Muscle layer of duodenum (tissue), 2 donors: ENCODE data around the gene TOMM40.
A peak's percentile ranks its signal among the peaks of the same experiment; 100 is the strongest.
"Not testable (repeated sequence)": the region's sequence is repeated elsewhere in the genome, so short reads cannot be mapped to it uniquely, and the experiment has no call there.

ENCODE experiments used
- H3K27ac ChIP-seq: one replicate; pipeline ENCODE4 v1.7.0; 2013; ENCODE audit warnings: mild to moderate bottlenecking, low read length
- H3K27me3 ChIP-seq: one replicate; pipeline ENCODE4 v1.7.0; 2013; ENCODE audit warnings: low read depth, mild to moderate bottlenecking, control low read depth, low read length
- H3K36me3 ChIP-seq, 2 donors: one replicate each; pipeline ENCODE4 v1.7.0; 2013; ENCODE audit warnings: low read length in 2 of 2, control low read depth in 1 of 2, mild to moderate bottlenecking in 1 of 2; ENCODE audit not compliant: insufficient read depth in 2 of 2, control insufficient read depth in 1 of 2
- H3K4me1 ChIP-seq, 2 donors: one replicate each; pipeline ENCODE4 v1.7.0; 2013; ENCODE audit warnings: low read length in 2 of 2, mild to moderate bottlenecking in 2 of 2, control low read depth in 1 of 2, moderate library complexity in 1 of 2; ENCODE audit not compliant: insufficient read depth in 2 of 2, control insufficient read depth in 1 of 2
- H3K4me3 ChIP-seq, 2 donors: one replicate each; pipeline ENCODE4 v1.7.0; 2013; ENCODE audit warnings: low read length in 2 of 2, low read depth in 1 of 2, mild to moderate bottlenecking in 1 of 2
- H3K9me3 ChIP-seq, 2 donors: one replicate each; pipeline ENCODE4 v1.7.0; 2013; ENCODE audit warnings: low read length in 2 of 2, control low read depth in 1 of 2, mild to moderate bottlenecking in 1 of 2; ENCODE audit not compliant: control insufficient read depth in 1 of 2
- donor health status: healthy.

The TOMM40 gene

DNA sequence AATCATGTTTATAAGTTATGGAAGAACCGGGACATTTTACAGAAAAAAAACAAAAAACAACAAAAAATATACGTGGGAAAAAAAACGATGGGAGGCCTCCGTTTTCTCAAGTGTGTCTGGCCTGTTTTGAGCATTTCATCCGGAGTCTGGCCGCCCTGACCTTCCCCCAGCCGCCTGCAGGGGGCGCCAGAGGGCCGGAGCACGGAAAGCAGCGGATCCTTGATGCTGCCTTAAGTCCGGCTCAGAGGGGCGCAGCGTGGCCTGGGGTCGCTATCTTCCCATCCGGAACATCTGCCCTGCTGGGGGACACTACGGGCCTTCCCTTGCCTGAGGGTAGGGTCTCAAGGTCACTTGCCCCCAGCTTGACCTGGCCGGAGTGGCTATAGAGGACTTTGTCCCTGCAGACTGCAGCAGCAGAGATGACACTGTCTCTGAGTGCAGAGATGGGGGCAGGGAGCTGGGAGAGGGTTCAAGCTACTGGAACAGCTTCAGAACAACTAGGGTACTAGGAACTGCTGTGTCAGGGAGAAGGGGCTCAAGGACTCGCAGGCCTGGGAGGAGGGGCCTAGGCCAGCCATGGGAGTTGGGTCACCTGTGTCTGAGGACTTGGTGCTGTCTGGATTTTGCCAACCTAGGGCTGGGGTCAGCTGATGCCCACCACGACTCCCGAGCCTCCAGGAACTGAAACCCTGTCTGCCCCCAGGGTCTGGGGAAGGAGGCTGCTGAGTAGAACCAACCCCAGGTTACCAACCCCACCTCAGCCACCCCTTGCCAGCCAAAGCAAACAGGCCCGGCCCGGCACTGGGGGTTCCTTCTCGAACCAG is 12.8 kb downstream of the TOMM40 start:
- H3K4me3 ChIP-seq: no peak overlapping the region
- H3K36me3 ChIP-seq: peaks cover 14 to 36% of the 10 kb centered on the region in 2 donors
- no peak overlapping the region for H3K27ac ChIP-seq

DNA sequence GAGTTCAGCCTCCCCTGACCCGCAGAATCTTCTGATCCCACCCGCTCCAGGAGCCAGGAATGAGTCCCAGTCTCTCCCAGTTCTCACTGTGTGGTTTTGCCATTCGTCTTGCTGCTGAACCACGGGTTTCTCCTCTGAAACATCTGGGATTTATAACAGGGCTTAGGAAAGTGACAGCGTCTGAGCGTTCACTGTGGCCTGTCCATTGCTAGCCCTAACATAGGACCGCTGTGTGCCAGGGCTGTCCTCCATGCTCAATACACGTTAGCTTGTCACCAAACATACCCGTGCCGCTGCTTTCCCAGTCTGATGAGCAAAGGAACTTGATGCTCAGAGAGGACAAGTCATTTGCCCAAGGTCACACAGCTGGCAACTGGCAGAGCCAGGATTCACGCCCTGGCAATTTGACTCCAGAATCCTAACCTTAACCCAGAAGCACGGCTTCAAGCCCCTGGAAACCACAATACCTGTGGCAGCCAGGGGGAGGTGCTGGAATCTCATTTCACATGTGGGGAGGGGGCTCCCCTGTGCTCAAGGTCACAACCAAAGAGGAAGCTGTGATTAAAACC is 13.5 kb downstream of the TOMM40 start:
- no peak overlapping the region for H3K27ac ChIP-seq
- H3K27me3 ChIP-seq: peaks cover 20% of the 10 kb centered on the region
- peaks cover 0 to 17% of the 10 kb centered on the region in 2 donors for H3K4me1 ChIP-seq
- no peaks in the 10 kb centered on the region for H3K9me3 ChIP-seq
- no peak overlapping the region for H3K4me3 ChIP-seq
- peaks cover 14 to 34% of the 10 kb centered on the region in 2 donors for H3K36me3 ChIP-seq

More for the DNA sequence above, 12.8 kb downstream of the TOMM40 start:
- H3K4me1 ChIP-seq: peaks cover 0 to 17% of the 10 kb centered on the region in 2 donors
- H3K9me3 ChIP-seq: no peaks in the 10 kb centered on the region
- peaks cover 20% of the 10 kb centered on the region for H3K27me3 ChIP-seq

- peak within 1 kb of the TSS in 1 of 2 donors; percentile 26 for H3K4me3 ChIP-seq
Measured at GRCh38 chr19:44905437-44906160, 14.5 kb downstream of the TOMM40 start, which contains the start of gene APOE. Gene APOE, plus strand, starts transcription at chr19:44905796. Its CDS starts 829 bp downstream, at chr19:44906625.

GRCh38 chr19:44907613-44908012 is 16.6 kb downstream of the TOMM40 start:
- Histone ChIP-seq H3K4me3 (no peak overlapping the region), H3K27me3 (peaks cover 20% of the 10 kb centered on the region), H3K27ac (no peak overlapping the region), H3K36me3 (peaks cover 2 to 7% of the 10 kb centered on the region in 2 donors), H3K4me1 (peaks cover 0 to 27% of the 10 kb centered on the region in 2 donors), H3K9me3 (no peaks in the 10 kb centered on the region)

More at GRCh38 chr19:44905437-44906160, 14.5 kb downstream of the TOMM40 start, which contains the start of gene APOE:
- H3K27me3 ChIP-seq: peaks cover 20% of the 10 kb centered on the region
- peaks cover 0 to 17% of the 10 kb centered on the region in 2 donors for H3K4me1 ChIP-seq
- peaks cover 5 to 25% of the 10 kb centered on the region in 2 donors for H3K36me3 ChIP-seq
- H3K27ac ChIP-seq: no peak within 1 kb of the TSS
- no peaks in the 10 kb centered on the region for H3K9me3 ChIP-seq

GRCh38 chr19:44908074-44908835 is 17.2 kb downstream of the TOMM40 start:
- Histone ChIP-seq H3K4me1 (peaks cover 0 to 27% of the 10 kb centered on the region in 2 donors), H3K27me3 (peaks cover 20% of the 10 kb centered on the region), H3K36me3 (peaks cover 0 to 2% of the 10 kb centered on the region in 2 donors), H3K27ac (no peak overlapping the region), H3K9me3 (no peaks in the 10 kb centered on the region), H3K4me3 (no peak overlapping the region)

DNA sequence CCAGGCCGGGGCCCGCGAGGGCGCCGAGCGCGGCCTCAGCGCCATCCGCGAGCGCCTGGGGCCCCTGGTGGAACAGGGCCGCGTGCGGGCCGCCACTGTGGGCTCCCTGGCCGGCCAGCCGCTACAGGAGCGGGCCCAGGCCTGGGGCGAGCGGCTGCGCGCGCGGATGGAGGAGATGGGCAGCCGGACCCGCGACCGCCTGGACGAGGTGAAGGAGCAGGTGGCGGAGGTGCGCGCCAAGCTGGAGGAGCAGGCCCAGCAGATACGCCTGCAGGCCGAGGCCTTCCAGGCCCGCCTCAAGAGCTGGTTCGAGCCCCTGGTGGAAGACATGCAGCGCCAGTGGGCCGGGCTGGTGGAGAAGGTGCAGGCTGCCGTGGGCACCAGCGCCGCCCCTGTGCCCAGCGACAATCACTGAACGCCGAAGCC is 17.8 kb downstream of the TOMM40 start:
- H3K4me3 ChIP-seq: no peak overlapping the region

GRCh38 chr19:44909775-44910174 is 18.7 kb downstream of the TOMM40 start:
- H3K4me1 ChIP-seq: peaks cover 0 to 28% of the 10 kb centered on the region in 2 donors
- no peaks in the 10 kb centered on the region for H3K9me3 ChIP-seq
- H3K36me3 ChIP-seq: no peaks in the 10 kb centered on the region
- peaks cover 18% of the 10 kb centered on the region for H3K27me3 ChIP-seq
- H3K27ac ChIP-seq: no peak overlapping the region
- H3K4me3 ChIP-seq: no peak overlapping the region

More for the DNA sequence above, 17.8 kb downstream of the TOMM40 start:
- no peaks in the 10 kb centered on the region for H3K36me3 ChIP-seq
- no peaks in the 10 kb centered on the region for H3K9me3 ChIP-seq
- H3K27ac ChIP-seq: no peak overlapping the region
- peaks cover 20% of the 10 kb centered on the region for H3K27me3 ChIP-seq
- H3K4me1 ChIP-seq: peaks cover 0 to 24% of the 10 kb centered on the region in 2 donors

GRCh38 chr19:44911896-44912295 is 20.8 kb downstream of the TOMM40 start:
- H3K27ac ChIP-seq: not testable (repeated sequence)
- H3K4me1 ChIP-seq: peaks cover 0 to 16% of the 10 kb centered on the region in 2 donors

DNA sequence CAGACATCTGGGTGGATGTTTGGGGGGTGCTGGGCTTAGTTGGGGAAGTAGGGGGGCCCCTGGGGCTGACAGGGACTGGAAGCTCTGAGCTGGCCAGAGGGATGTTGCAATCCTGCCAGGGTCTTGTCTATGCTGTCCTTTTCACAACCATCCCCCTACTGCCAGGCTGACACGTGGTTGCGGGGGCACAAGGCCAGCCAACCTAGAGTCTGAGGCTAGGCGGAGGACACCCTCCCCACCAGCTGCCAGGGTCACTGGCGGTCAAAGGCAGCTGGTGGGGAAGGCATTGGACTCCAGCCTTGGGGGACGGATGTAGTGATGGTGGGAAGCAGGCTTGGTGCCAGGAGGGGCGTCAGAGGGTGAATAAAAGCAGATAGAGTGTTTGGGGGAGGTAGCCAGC is 21.8 kb downstream of the TOMM40 start:
- Histone ChIP-seq H3K4me1 (peaks cover 0 to 16% of the 10 kb centered on the region in 2 donors), H3K27ac (no peak overlapping the region), H3K9me3 (no peaks in the 10 kb centered on the region), H3K4me3 (no peak overlapping the region), H3K36me3 (no peaks in the 10 kb centered on the region), H3K27me3 (no peaks in the 10 kb centered on the region)

More at GRCh38 chr19:44911896-44912295, 20.8 kb downstream of the TOMM40 start:
- not testable (repeated sequence) for H3K27me3 ChIP-seq, H3K9me3 ChIP-seq, H3K4me3 ChIP-seq, H3K36me3 ChIP-seq

DNA sequence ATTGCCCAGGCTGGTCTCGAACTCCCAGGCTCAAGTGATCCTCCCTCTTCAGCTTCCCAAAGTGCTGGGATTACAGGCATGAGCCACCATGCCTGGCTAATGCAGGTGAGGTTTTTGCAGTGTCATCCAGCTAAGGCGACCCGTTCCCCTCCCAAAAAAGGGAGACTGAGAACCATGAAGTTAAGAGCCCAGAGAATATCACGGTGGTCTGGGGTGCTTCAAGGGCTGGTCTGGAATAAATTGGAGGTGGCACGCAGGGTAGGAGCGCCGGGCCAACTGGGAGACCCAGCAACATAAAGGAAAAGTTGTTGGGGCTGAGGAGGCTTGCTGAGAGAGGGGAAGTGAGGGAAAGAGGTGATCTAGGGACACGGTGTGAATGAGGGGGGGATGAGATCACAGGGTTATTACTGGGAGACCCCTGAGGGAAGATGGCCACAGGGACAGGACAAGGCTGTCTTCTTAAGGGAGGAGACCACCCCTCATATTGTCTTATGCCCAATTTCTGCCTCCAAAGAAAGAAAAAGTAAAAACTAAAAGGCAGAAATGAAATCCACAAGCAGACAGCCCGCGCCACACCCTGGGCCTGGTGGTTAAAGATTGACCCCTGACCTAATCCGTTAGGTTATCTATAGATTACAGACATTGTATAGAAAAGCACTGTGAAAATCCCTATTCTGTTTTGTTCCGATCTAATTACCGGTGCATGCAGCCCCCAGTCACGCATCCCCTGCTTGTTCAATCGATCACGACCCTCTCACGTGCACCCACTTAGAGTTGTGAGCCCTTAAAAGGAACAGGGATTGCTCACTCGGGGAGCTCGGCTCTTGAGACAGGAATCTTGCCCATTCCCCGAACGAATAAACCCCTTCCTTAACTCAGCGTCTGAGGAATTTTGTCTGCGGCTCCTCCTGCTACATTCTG is 22.7 kb downstream of the TOMM40 start:
- H3K4me1 ChIP-seq: peaks cover 0 to 16% of the 10 kb centered on the region in 2 donors
- not testable (repeated sequence) for H3K36me3 ChIP-seq, H3K9me3 ChIP-seq, H3K27ac ChIP-seq, H3K27me3 ChIP-seq
- H3K4me3 ChIP-seq: peak overlapping the region in 1 of 2 donors; percentile 42
